Left renal pelvis (tissue), 4 donors: ENCODE data around the gene AP3S1. TPM values are rescaled to one million over a fixed set of nuclear protein-coding genes. Genes with fewer than 3 reads are reported as not detected.

ENCODE experiments used
- DNase-seq, 4 donors: peaks; one replicate each; pipeline ENCODE4 v3.0.0-alpha.2; 2013; ENCODE audit warnings: low read depth in 4 of 4, low spot score in 3 of 4
- polyA plus RNA-seq, 4 donors: library from polyadenylated mRNA; unstranded; fragments of 120-200 nt; gene quantifications; one replicate each; pipeline ENCODE4 v1.2.1, GENCODE V29; 2013; ENCODE audit not compliant: insufficient read length in 4 of 4

The AP3S1 gene
- polyA plus RNA-seq, 4 donors = 111 to 231 (median 142) TPM

DNA sequence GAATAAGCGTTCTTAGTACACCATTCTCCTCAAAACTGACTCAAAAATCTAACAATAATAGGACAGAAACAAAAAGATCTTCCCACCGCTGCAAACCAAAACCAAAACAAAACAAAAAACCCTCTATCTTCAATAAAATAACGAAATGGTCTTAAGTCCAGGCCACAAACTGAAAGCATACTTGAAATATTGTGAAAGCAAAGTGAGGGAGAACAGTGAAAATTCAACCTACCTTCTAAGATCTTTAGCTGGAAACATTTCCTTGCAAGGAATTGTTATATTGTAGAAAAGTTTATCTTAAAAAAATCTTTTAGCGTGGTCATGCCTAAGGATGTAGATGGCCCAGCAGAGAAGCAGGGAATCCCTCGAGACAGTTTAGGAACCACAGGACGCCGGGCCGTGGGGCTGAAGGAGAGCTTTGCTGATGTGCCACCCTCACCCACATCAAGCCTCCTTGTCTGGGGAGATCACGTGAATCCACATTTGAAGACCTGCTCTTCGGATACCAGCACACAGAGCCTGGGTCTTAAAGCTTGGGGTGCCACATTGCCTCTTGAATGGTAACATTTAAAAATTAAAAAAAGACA lies 92.7 kb downstream of the AP3S1 start:
- no peak for DNase-seq

GRCh38 chr5:115936031-115936430 lies 94.3 kb downstream of the AP3S1 start:
- DNase-seq = no peak

DNA sequence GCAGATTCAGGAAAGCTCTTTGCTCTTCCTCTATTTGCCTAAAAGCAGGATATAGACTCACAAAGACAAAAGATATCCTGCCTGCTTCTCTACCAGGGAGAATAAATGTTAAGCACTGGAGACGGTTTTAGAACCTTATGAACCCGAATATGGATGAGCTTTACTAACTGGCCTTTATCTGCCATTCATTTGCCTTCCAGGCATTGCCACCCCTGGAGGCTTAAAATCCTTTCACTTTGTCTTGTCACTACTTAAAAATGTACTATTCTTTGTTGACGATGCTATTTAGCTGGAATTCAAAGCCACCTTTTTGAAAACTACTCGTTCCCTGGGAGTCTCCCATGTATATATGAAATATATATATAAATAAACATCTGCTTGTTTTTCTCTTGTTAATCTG lies 97.3 kb downstream of the AP3S1 start:
- no peak for DNase-seq

GRCh38 chr5:115940080-115940810 lies 98.5 kb downstream of the AP3S1 start:
- no peak for DNase-seq

DNA sequence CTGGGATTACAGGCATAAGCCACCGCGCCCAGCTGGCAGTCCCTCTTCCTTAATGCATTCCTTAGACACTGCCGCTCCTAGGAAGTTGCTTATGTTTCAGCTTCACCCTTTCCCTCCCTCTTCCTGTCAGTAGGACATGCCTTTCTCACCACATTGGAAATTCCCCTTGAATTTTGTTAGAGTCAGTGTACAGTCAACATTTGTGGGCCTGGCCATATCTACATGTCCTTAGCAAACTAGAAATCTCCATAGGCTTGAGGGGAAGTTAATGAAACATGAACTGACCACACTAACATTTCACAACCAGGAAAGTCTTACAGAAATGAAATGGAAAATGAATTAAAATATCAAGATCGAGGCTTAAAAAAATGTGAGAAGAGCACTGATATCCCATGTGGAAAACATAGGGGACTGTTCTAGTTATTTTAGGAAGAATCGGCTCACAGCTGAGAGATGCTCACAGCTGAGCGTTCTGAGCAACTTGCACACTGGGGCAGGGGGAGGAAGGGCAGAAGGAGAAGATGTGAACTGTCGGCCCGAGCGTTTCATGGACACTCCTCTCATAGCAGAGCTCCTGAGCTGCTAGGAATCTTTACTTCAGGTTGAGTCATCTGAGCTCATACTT lies 99.4 kb downstream of the AP3S1 start:
- DNase-seq = no peak

DNA sequence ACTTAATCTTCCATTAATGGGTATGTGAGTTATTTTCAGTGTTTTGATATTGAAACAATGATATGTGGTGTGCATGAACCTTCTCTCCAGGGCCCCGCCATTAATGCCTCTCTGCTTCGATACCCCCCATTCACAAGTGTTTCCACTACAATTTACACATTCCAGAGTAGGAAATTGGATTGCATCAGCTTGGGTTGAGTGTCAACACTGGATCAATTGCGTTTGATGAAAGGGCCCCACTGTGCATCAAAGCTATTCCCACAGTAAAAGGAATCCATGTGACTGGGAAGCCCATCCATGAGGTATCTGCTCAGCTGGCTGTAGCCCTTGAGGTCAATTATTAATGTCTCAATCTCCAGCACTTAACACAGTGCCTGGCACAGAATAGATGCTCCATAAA lies 102.8 kb downstream of the AP3S1 start:
- DNase-seq = no peak

- no peak for DNase-seq
These were observed 104.9 kb downstream of the AP3S1 start for GRCh38 chr5:115946655-115947054.

DNA sequence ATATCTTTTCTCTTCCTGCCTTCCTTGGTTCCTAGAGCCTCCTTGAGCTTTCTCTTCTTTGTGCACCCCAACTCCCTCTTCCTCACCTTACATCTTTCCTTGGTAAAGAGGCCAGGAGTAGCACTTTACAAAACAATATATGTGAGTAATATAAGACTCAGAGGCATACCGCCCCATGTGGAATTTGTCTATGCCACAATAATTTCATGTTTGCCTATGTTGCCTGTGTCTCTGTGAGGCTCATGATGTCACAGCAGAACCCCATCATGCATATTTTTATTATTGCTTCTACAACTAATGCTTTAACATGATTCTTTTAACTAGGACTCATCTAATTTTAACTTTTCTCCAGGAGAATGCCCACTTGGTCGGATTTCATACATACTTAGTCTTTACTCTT lies 105.5 kb downstream of the AP3S1 start:
- DNase-seq = no peak

DNA sequence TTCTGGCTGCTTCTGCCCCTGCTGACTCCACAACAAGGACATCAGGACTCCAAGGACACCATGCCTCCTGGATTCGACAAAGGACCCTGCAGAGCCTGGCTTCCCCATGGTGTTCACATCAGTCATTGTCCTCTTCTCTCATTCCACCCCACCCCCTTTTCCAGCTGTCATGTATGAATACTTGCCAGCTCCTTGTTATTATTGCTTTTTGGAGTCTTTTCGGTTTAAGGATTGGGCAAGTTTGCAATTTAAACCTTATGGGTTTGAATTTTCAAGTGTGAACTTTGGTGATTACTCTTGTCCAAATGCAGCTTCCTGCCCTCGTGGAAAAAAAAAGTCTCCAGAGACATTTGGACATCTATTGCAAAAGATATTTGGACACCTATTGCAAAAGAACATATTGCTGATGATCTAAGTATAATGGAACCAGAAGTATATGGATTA lies 106.4 kb downstream of the AP3S1 start:
- DNase-seq = no peak

DNA sequence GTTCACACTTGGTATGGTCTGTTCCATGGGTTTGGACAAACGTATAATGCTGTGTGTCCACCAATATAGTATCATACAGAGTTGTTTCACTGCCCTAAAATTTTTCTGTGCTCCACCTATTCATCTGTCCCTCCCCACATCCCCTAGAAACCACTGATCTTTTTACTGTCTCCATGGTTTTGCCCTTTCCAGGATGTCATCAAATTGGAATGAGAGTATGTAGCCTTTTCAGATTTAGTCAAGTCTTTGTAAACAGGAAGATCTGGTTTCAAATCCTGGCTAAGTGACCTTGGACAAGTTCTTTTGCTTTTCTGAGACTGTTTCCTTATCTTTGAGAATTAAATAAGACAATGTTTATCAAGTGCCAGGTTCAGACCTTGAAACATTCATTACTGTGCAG lies 107.4 kb downstream of the AP3S1 start:
- no peak for DNase-seq

DNA sequence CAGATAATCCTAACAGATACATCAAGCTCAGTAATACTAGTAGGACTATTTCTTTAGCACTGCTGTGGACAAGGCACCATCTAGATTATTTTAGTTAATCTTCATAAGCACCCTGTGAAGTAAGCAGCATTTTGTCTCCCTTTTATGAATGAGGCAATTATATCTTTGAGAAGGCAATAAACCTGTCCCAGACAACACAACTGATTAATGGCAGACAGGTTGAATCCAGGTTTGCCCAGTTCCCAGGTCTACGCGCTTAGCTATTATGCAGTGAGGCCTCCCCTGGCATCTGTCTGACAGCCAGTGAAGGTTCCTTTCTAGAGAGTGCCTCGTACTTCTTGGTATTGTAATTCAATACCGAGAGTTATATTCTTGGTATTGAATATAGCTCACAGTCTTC lies 110.9 kb downstream of the AP3S1 start:
- DNase-seq = no peak

DNA sequence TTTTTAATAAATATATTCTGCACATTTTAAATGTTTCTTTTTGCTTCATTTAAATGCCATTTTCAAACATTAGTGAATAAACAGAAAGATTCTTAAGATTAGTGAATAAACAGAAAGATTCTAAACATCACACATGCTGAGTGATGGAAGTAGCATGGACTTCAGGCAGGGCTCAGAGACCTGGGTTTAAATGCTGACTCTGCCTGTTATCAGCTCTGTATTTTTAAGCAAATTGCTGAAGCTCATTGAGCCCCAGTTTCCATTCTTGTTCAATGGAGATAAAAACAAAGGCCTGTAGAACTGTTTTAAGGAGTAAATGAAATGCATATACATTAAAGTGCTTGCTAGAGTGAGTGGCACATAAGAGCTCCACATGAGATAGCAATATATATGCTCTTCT lies 112.4 kb downstream of the AP3S1 start:
- DNase-seq = no peak

- no peak for DNase-seq
These were observed 115.2 kb downstream of the AP3S1 start for GRCh38 chr5:115956957-115957356.

GRCh38 chr5:115961381-115962238 lies 119.9 kb downstream of the AP3S1 start:
- no peak for DNase-seq

DNA sequence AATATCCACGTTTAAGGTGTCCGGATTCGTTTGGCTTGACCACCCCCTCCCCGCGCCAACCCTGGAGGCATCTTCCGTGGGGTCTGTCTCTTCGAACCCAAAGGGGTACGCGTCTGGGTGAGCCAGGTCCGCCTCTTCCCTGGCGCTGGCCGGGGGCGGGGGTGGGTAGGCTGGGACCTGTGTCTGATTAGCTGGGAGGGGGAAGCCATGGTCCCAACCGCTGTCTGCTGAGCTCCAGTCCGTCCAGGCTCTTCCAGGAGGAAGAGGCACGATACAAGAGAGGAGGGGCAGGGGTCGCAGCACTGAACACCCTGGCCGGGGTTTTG lies 120.5 kb downstream of the AP3S1 start, which contains the start of gene LVRN:
Gene LVRN (plus strand): TSS at position 237 of the 326 bp plus-strand sequence. CDS start 143 bp downstream, outside the sequence.
- DNase-seq = no peak

DNA sequence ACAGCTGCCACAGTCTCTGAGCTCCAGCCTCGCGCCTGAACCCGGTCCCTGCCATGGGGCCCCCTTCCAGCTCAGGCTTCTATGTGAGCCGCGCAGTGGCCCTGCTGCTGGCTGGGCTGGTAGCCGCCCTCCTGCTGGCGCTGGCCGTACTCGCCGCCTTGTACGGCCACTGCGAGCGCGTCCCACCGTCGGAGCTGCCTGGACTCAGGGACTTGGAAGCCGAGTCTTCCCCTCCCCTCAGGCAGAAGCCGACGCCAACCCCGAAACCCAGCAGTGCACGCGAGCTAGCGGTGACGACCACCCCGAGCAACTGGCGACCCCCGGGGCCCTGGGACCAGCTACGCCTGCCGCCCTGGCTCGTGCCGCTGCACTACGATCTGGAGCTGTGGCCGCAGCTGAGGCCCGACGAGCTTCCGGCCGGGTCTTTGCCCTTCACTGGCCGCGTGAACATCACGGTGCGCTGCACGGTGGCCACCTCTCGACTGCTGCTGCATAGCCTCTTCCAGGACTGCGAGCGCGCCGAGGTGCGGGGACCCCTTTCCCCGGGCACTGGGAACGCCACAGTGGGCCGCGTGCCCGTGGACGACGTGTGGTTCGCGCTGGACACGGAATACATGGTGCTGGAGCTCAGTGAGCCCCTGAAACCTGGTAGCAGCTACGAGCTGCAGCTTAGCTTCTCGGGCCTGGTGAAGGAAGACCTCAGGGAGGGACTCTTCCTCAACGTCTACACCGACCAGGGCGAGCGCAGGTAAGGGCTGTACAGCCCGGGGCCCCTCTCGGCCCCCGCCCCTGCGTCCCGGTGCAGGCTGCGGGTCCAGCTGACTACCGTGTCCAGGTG lies 121.0 kb downstream of the AP3S1 start:
- no peak for DNase-seq

GRCh38 chr5:115963566-115963965 lies 121.8 kb downstream of the AP3S1 start:
- no peak for DNase-seq
